DND-41 (cell line): ENCODE data around the gene MCEE.

Experiments used
- ATAC-seq: fragments of 200-7000 bp; cut with Tn5 transposase; 3 replicates; pipeline ENCODE4 v1.9.1; 2021; ENCODE audit warnings: low read depth; ENCODE audit not compliant: insufficient read depth
- DNase-seq: peaks from one replicate; pipeline ENCODE4 v3.0.0-alpha.2; 2020
- H2AFZ ChIP-seq: 2 replicates; pipeline ENCODE4 v1.6.0; 2012; ENCODE audit warnings: low read depth, low read length
- H3K27ac ChIP-seq: 2 replicates; pipeline ENCODE4 v1.5.1; 2012; ENCODE audit warnings: low read length, inconsistent platforms
- H3K27me3 ChIP-seq: fragments of 200-600 bp; sonication (generic); 2 replicates; pipeline ENCODE4 v1.6.0; 2012; ENCODE audit warnings: low read length, mild to moderate bottlenecking, inconsistent platforms; ENCODE audit not compliant: insufficient read depth, poor library complexity
- H3K36me3 ChIP-seq: 2 replicates; pipeline ENCODE4 v1.5.1; 2012; ENCODE audit warnings: low read length, inconsistent platforms; ENCODE audit not compliant: insufficient read depth
- H3K4me1 ChIP-seq: 2 replicates; pipeline ENCODE4 v1.5.1; 2012; ENCODE audit warnings: mild to moderate bottlenecking, low read length; ENCODE audit not compliant: insufficient read depth
- H3K4me2 ChIP-seq: 2 replicates; pipeline ENCODE4 v1.6.0; 2012; ENCODE audit warnings: mild to moderate bottlenecking, moderate library complexity, low read length, inconsistent platforms; ENCODE audit not compliant: insufficient read depth
- H3K4me3 ChIP-seq, 2 experiments: fragments of 200-600 bp in 1 of 2; shearing (Covaris generic) in 1 of 2; 2 replicates each; pipeline ENCODE4 v1.5.1; 2012 to 2016; ENCODE audit warnings: inconsistent platforms in 2 of 2, low read length in 2 of 2, mild to moderate bottlenecking in 2 of 2, low read depth in 1 of 2, moderate library complexity in 1 of 2
- H3K79me2 ChIP-seq: 2 replicates; pipeline ENCODE4 v1.6.0; 2012; ENCODE audit warnings: low read length, inconsistent platforms; ENCODE audit not compliant: insufficient read depth
- H3K9ac ChIP-seq: 2 replicates; pipeline ENCODE4 v1.6.0; 2012; ENCODE audit warnings: low read depth, mild to moderate bottlenecking, inconsistent platforms, low read length, moderate library complexity
- H3K9me3 ChIP-seq: 2 replicates; pipeline ENCODE4 v1.5.1; 2012; ENCODE audit warnings: low read length, moderate library complexity, mild to moderate bottlenecking, inconsistent platforms; ENCODE audit not compliant: insufficient read depth, severe bottlenecking
- H4K20me1 ChIP-seq: 2 replicates; pipeline ENCODE4 v1.6.0; 2012; ENCODE audit warnings: low read length; ENCODE audit not compliant: insufficient read depth
- CTCF ChIP-seq: IDR thresholded peaks from 2 replicates; pipeline ENCODE4 v1.5.1; 2012; ENCODE audit warnings: borderline replicate concordance, low read length, moderate library complexity, mild to moderate bottlenecking; ENCODE audit not compliant: poor library complexity, severe bottlenecking; ENCODE audit errors: extremely low read depth
- EZH2 ChIP-seq: IDR thresholded peaks from 3 replicates; pipeline ENCODE4 v1.6.1; 2012; ENCODE audit warnings: borderline replicate concordance, low read depth, mild to moderate bottlenecking, moderate library complexity, low read length, inconsistent platforms; ENCODE audit not compliant: severe bottlenecking

MCEE gene

GRCh38 chr2:71130905-71131244, 846 bp upstream of the MCEE start:
- DNase-seq (peak; percentile 21), ATAC-seq (peak; percentile 27)
- H3K9ac ChIP-seq: peak overlapping the region; percentile 96
- H3K27ac ChIP-seq: peak overlapping the region; percentile 97
- no peaks in the 10 kb centered on the region for H3K27me3 ChIP-seq
- peaks cover 10% of the 10 kb centered on the region; the same call in 1 of the 2 replicates for H4K20me1 ChIP-seq
- H2AFZ ChIP-seq: peak overlapping the region; percentile 100
- H3K4me2 ChIP-seq: peak overlapping the region; percentile 74
- H3K4me1 ChIP-seq: peaks cover 43% of the 10 kb centered on the region
- peaks cover 41% of the 10 kb centered on the region for H3K36me3 ChIP-seq
- H3K79me2 ChIP-seq: peaks cover 66% of the 10 kb centered on the region
- H3K9me3 ChIP-seq: no peaks in the 10 kb centered on the region
- H3K4me3 ChIP-seq: peak overlapping the region; percentile 74 to 100
- TF ChIP-seq EZH2: no peak
- no peak for TF ChIP-seq CTCF

- Histone ChIP-seq H3K4me3 (peak overlapping the region; percentile 74 to 100), H3K9me3 (no peaks in the 10 kb centered on the region), H3K27me3 (no peaks in the 10 kb centered on the region), H3K27ac (peak overlapping the region; percentile 97), H3K4me1 (peaks cover 43% of the 10 kb centered on the region), H3K4me2 (peak overlapping the region; percentile 74), H3K36me3 (peaks cover 32% of the 10 kb centered on the region), H4K20me1 (peaks cover 10% of the 10 kb centered on the region; the same call in 1 of the 2 replicates), H3K9ac (peak overlapping the region; percentile 96), H3K79me2 (peaks cover 69% of the 10 kb centered on the region), H2AFZ (peak overlapping the region; percentile 100)
- ATAC-seq (peak; percentile 61), DNase-seq (no peak)
- TF ChIP-seq CTCF (no peak), EZH2 (no peak)
Observed at GRCh38 chr2:71129902-71130151, 202 bp downstream of the MCEE start.

DNA sequence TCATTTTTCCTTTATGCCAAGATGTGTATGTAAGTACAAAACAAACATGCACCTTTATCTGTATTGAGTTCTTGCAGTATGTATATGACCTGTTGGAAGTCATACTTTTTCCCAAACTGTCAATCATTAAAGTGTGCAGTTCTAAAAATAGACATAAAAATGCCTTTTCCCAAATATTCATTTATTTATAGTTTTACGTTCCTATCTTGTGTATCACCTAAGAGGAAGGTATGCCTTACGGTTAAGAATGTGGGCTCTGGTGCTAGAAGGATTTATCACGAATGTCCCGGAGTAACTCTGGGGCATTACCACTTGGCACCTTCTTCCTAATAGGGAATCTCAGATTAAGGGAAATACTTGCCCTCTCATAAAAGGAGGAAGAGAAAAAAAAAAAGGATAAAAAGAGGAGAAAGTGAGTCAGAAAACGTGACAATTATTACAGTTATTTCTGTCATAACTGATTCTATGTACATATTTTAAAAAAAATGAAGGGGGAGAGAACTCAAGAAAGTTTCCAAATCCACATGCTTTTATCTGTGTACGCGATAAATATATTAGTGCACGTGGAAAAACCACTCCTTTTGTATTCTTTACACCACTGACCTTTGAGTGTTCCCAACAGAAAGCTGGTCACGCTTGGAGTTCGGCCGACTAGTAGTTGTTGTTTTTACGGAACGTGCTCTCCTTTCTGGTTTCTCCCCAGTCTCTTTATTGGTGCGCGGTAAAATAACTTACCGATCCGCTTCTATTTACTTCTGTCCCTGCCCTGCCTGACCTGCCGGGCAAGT, 721 bp downstream of the MCEE start:
- Histone ChIP-seq H3K79me2 (peaks cover 69% of the 10 kb centered on the region), H3K36me3 (peaks cover 27% of the 10 kb centered on the region), H3K4me3 (peak overlapping the region; percentile 74 to 100), H3K4me2 (peak overlapping the region; percentile 74), H3K9ac (peak overlapping the region; percentile 96), H2AFZ (peak overlapping the region; percentile 100), H3K27ac (peak overlapping the region; percentile 97), H4K20me1 (peaks cover 10% of the 10 kb centered on the region; the same call in 1 of the 2 replicates), H3K27me3 (no peaks in the 10 kb centered on the region), H3K4me1 (peaks cover 43% of the 10 kb centered on the region), H3K9me3 (no peaks in the 10 kb centered on the region)
- ATAC-seq (no peak), DNase-seq (no peak)
- TF ChIP-seq EZH2: no peak
- no peak for TF ChIP-seq CTCF

- Histone ChIP-seq H3K4me3 (no peak overlapping the region), H3K9me3 (no peaks in the 10 kb centered on the region), H2AFZ (no peak overlapping the region), H3K9ac (no peak overlapping the region), H3K36me3 (peaks cover 21% of the 10 kb centered on the region), H3K4me2 (no peak overlapping the region), H3K27me3 (no peaks in the 10 kb centered on the region), H4K20me1 (peaks cover under 1% of the 10 kb centered on the region; the same call in 1 of the 2 replicates), H3K27ac (no peak overlapping the region), H3K4me1 (peaks cover 32% of the 10 kb centered on the region), H3K79me2 (peaks cover 48% of the 10 kb centered on the region)
- TF ChIP-seq CTCF (no peak), EZH2 (no peak)
- ATAC-seq (no peak), DNase-seq (no peak)
Observed at GRCh38 chr2:71126957-71127356, 3.1 kb downstream of the MCEE start.
